GM12864 (cell line): Measurements from ENCODE around the gene SDK2.

ENCODE experiments used
- DNase-seq: peaks from one replicate; pipeline ENCODE4 v3.0.0-alpha.2; 2011; ENCODE audit warnings: low read depth
- H3K4me3 ChIP-seq: 2 replicates; pipeline ENCODE4 v1.5.1; 2011; ENCODE audit warnings: mild to moderate bottlenecking, low read depth, low read length, control low read depth
- TF ChIP-seq, protein P1 (sequence below): IDR thresholded peaks from 2 replicates; pipeline ENCODE4 v1.5.1; 2011; ENCODE audit warnings: low read depth, mild to moderate bottlenecking, moderate library complexity, low read length, control low read depth, inconsistent platforms; ENCODE audit errors: missing control alignments

The SDK2 gene

DNA sequence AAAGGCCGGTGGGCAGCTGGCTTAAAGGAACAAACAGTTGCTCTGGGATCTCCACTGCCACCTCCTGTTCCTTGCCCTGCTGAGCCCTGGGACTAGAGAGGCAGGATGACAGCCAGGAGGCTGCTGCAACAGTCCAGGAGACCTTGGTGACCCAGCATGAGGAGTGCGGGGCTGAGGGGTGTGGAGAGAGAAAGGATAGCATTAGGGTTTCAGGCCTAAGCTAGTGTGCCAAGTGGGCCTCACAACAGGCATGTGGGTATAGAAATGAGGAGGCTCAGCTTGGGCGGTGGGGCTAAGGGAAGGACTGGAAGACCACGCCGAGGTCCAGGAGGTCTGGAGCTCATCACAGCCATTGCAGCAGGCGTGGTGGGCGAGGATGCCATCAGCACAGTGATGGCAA, 39.8 kb downstream of the SDK2 start:
- DNase-seq, result no peak
- TF ChIP-seq, protein P1, sequence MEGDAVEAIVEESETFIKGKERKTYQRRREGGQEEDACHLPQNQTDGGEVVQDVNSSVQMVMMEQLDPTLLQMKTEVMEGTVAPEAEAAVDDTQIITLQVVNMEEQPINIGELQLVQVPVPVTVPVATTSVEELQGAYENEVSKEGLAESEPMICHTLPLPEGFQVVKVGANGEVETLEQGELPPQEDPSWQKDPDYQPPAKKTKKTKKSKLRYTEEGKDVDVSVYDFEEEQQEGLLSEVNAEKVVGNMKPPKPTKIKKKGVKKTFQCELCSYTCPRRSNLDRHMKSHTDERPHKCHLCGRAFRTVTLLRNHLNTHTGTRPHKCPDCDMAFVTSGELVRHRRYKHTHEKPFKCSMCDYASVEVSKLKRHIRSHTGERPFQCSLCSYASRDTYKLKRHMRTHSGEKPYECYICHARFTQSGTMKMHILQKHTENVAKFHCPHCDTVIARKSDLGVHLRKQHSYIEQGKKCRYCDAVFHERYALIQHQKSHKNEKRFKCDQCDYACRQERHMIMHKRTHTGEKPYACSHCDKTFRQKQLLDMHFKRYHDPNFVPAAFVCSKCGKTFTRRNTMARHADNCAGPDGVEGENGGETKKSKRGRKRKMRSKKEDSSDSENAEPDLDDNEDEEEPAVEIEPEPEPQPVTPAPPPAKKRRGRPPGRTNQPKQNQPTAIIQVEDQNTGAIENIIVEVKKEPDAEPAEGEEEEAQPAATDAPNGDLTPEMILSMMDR, result no peak
- no peak overlapping the region for H3K4me3 ChIP-seq

GRCh38 chr17:73603971-73604370, 40.3 kb downstream of the SDK2 start:
- DNase-seq, result no peak
- no peak overlapping the region for H3K4me3 ChIP-seq
- TF ChIP-seq, protein P1, result no peak

DNA sequence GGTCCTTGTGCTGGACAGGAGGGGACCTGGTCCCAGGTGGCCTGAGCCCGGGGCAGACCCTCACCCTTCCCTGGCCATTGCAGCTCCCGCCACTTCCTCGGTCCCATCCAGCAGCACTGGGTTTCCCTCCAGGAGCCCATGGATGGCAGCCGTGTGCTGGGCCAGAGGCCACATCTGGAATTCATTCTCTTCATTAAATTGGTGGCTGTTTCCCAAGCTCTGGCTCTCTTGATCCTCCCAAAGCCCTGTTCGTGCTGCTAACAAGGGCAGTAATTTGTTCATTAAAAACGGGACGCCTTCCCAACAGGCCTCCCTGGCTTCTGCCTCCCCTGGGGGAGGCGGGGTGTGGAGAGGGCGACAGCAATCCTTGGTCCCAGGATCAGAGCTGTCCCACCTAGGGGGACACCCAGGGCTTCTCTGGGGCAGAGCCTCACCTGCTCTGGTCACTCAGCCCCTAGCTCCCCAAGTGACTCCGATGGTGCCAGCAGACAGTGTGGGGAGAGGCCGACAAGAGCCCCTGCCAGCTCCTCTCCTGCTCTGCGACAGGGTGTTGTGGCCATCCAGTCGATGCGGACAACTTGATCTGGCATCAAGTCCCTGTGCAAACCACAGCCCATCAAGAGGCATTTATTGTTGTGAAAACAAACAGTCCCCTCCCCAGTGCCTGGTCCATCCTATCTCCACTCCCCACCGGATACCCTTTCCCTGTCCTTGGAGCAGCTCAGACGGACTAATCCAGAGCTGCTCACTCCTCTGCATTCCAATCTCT, 44.0 kb downstream of the SDK2 start:
- no peak for DNase-seq
- no peak overlapping the region for H3K4me3 ChIP-seq
- TF ChIP-seq, protein P1, result no peak

DNA sequence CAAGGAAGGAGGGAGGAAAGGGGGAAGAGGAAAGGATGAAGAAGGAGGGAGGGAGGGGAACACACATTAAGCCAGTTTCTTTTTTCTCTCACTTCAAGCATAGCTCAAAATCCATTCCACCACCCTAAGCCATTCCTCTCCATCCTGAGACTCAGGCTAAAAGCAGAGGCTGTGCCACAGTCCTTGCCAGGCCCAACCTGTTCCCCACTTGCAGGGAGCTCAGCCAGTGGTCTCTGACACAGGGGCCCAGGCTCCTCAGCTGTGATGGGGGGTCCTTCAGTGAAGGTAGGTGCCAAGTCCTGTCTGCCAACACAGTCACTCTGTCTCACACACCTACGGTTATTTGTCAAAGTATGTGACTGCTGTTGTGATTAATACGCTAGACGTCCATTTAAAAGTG, 44.6 kb downstream of the SDK2 start:
- no peak overlapping the region for H3K4me3 ChIP-seq
- DNase-seq, result no peak
- TF ChIP-seq, protein P1, result no peak

DNA sequence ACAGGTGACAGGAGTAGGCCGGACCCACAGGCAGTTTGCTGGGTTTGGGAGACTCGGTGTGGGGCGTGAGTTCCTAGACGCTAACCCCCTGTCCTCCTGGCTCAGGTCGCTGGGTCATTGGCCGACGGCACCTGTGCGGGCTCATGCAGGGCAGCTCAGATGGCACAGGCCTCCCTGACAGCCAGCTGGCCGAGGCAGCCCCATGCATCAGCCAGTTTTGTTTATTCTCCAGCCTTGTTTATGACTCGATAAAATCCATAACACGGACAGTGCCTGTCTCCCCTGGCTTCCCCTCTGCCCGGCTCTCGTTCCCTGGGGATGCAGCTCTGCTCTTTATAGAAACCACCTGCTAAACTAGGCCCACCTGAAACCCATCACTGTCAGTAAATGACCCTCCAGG, 46.0 kb downstream of the SDK2 start:
- no peak overlapping the region for H3K4me3 ChIP-seq
- DNase-seq, result no peak
- TF ChIP-seq, protein P1, result no peak

DNA sequence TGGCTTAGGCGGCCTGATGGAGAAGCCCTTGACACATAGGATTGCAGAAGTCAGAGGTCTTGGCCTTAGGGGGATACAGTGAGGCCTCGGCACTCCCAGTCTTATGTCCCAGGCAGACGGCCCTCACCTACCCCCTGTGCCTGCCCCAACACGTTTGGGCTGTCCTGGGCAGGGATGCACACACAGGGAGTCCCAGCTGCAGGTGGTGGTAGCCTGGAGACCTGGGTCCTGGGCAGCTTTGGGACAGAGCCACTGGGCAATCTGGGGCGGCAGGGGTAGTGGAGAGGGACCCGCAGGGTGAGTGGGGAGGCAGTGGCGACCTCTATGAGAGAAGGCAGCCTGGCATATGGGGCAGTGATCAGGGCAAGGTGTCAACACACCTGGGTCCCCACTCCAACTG, 48.3 kb downstream of the SDK2 start:
- no peak overlapping the region for H3K4me3 ChIP-seq
- TF ChIP-seq, protein P1, result no peak
- no peak for DNase-seq

- DNase-seq, result no peak
- H3K4me3 ChIP-seq, result no peak overlapping the region
- TF ChIP-seq, protein P1, result peak; percentile 37
These were observed 48.8 kb downstream of the SDK2 start for GRCh38 chr17:73595479-73595878.
